Right ventricle myocardium superior (tissue), 1 donor: ENCODE measurements around the gene OR6Y1. TPM values are rescaled to one million over a fixed set of nuclear protein-coding genes. Genes with fewer than 3 reads are reported as not detected.

Experiments
- ATAC-seq: fragments of 200-7000 bp; cut with Tn5 transposase; one replicate; pipeline ENCODE4 v1.9.1; 2020; ENCODE audit warnings: mild to moderate bottlenecking; ENCODE audit not compliant: poor library complexity
- DNase-seq: peaks from one replicate; pipeline ENCODE4 v3.0.0-alpha.2; 2020
- intact Hi-C: fragments of 100-400 bp; cut with DNase I; formaldehyde crosslinking; loops from one replicate; pipeline ENCODE4 v1.11.2; 2022
- total RNA-seq: library from RNA; stranded (reverse); fragmentation: NEBNext Ultra II Directional; extraction: Animal tissue kit (Norgen Biotek cat#: 25700); gene quantifications from one replicate; pipeline ENCODE4 v1.2.1, GENCODE V29; 2021
- donor health status: DM: no; HTN: yes; CAD: no; lungs with severe emphysema.

OR6Y1 gene
- total RNA-seq, 1 donor from 2014 or later: not detected

GRCh38 chr1:158509471-158510156, 44.6 kb downstream of the OR6Y1 start:
- DNase-seq (no peak), ATAC-seq (no peak)
- intact Hi-C loops: no loop called here

GRCh38 chr1:158507511-158507910, 46.7 kb downstream of the OR6Y1 start:
- DNase-seq: no peak
- no peak for ATAC-seq
- intact Hi-C loops: no loop called here

- ATAC-seq (no peak), DNase-seq (no peak)
- intact Hi-C loops: no loop called here
These were observed 47.7 kb downstream of the OR6Y1 start for GRCh38 chr1:158506369-158506987.

GRCh38 chr1:158496374-158496773, 57.8 kb downstream of the OR6Y1 start:
- DNase-seq: no peak
- intact Hi-C loops: no loop called here
- ATAC-seq: no peak

GRCh38 chr1:158494796-158495195, 59.4 kb downstream of the OR6Y1 start:
- ATAC-seq (no peak), DNase-seq (no peak)
- intact Hi-C loops: no loop called here

Other genes with a start within 250 kb of the OR6Y1 start
- gene CD1B, start 222.9 kb downstream of the OR6Y1 start, total RNA-seq: not detected
- not detected for gene CD1E, start 200.5 kb downstream of the OR6Y1 start, total RNA-seq
- not detected for gene OR10T2, start 154.9 kb downstream of the OR6Y1 start, total RNA-seq
- not detected for gene OR10K2, start 128.2 kb downstream of the OR6Y1 start, total RNA-seq
- gene OR10K1, start 92.6 kb downstream of the OR6Y1 start, total RNA-seq: not detected
- gene OR10R2, start 82.2 kb downstream of the OR6Y1 start, total RNA-seq: not detected
- not detected for gene OR6P1, start 16.2 kb upstream of the OR6Y1 start, total RNA-seq
- not detected for gene OR10X1, start 25.5 kb upstream of the OR6Y1 start, total RNA-seq
- not detected for gene OR10Z1, start 50.9 kb upstream of the OR6Y1 start, total RNA-seq
- not detected for gene SPTA1, start 132.3 kb upstream of the OR6Y1 start, total RNA-seq
- not detected for gene OR6K2, start 146.2 kb upstream of the OR6Y1 start, total RNA-seq
- gene OR6K3, start 166.3 kb upstream of the OR6Y1 start, total RNA-seq: not detected
- gene OR6K6, start 200.3 kb upstream of the OR6Y1 start, total RNA-seq: not detected
- gene OR6N1, start 217.8 kb upstream of the OR6Y1 start, total RNA-seq: not detected
- gene OR6N2, start 226.8 kb upstream of the OR6Y1 start, total RNA-seq: not detected